ENCODE measurements around the gene PBXIP1.

Gene PBXIP1

DNA sequence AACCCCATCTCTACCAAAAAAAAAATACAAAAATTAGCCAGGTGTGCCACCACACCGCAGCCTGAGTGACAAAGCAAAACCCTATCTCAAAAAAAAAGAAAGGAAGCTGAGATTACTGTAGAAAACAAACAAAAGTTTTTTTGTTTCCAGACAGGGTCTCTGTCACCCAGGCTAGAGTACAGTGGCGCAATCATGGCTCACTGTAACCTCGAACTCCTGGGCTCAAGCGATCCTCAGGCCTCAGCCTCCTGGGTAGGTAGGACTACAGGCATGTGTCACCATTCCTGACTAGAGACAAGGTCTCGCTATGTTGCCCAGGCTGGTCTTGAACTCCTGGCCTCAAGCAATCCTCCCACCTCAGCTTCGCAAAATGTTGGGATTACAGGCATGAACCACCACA is 8.5 kb upstream of the PBXIP1 start:
- DNase-seq (ENCODE audit: low read depth in 1 of 2, low spot score in 1 of 2) = no peak
- in situ Hi-C loops (cut with HindIII; ENCODE audit: low pct_unique_long_range_greater_than_20kb, low sequenced_read_pairs) = no loop called here
- no peak for TF ChIP-seq JUND (IDR thresholded peaks at IDR 0.05; ENCODE audit: low read depth)

DNA sequence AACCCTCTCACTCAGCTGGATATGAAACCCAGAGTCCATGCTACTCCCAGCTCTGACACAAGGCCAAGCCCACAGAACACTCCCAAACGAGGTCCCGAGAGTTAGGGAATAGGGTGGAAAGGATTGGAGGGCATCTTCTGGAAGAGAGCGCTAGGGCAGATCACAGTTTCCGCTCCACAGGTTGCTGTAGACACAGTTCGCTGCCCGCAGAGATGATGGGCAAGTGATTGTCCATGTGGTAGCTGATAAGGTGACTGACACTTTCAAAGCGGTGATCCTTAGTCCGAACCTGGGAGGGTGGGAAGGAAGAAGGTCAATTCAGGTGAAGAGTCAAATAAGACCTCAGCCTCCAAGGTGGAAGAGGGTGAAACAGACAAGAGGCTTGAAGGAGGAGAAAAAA is 7.7 kb upstream of the PBXIP1 start:
- in situ Hi-C loops (cut with HindIII; ENCODE audit: low pct_unique_long_range_greater_than_20kb, low sequenced_read_pairs) = no loop called here
- no peak for DNase-seq (ENCODE audit: low read depth in 1 of 2, low spot score in 1 of 2)
- no peak for TF ChIP-seq JUND (IDR thresholded peaks at IDR 0.05; ENCODE audit: low read depth)

DNA sequence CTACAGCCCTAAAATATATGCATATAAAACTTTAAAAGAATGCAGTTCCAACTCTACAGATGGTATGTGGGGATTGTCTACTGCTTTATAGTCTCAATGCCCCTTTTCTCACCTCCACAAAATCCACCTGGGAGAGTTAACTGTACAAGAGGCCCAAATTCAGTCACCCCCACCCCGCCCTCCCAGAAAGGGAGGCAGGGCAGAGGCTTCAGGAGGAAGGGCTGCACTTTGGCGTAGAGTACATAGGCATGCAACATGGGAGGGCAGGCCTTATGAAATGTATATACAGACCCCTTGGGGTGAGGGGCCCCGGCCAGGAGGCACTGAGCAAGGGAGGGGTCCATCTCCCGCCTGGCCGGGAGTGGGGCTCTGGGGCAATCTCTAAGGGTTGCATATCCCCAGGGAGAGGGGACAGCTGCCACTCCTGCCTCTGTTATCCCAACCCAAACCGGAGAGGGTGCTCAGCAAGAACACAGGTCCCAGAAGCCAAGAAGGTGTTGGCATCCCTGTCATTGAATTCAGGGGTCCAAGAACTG is 7.0 kb upstream of the PBXIP1 start:
- in situ Hi-C loops (cut with HindIII; ENCODE audit: low pct_unique_long_range_greater_than_20kb, low sequenced_read_pairs) = no loop called here
- no peak for DNase-seq (ENCODE audit: low read depth in 1 of 2, low spot score in 1 of 2)
- no peak for TF ChIP-seq JUND (IDR thresholded peaks at IDR 0.05; ENCODE audit: low read depth)

DNA sequence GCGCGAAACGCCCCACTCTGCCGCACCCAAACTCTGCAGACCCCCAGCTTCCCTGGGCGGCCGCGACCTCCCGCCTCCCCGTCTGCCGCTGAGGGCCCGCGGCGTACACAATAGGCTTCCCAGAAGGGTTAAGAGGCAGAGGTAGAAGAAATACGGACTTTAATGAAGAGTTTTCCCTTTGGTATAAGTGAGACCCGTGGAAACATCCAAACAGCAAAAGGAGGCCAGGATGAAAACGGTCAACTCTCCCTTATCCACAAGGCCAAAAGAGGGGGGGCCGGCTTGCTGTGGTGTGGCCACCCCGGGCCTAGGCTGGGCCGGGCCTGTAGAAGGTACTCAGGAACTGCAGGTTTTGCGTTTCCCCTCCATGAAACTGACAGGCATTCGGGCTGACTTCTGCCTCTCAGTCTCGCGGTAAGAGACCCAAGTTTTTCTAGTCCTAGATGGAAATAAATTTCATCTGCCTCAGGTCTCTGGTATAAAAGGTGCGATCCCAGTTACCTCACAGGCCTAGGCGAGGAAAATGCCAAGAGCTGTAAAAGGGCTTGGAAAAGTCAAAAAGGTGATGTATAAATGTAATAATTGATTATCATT is 6.4 kb upstream of the PBXIP1 start:
- peak in 1 of 2 experiments; percentile 48 for DNase-seq (ENCODE audit: low read depth in 1 of 2, low spot score in 1 of 2)
- in situ Hi-C loops (cut with HindIII; ENCODE audit: low pct_unique_long_range_greater_than_20kb, low sequenced_read_pairs) = no loop called here
- TF ChIP-seq JUND (IDR thresholded peaks at IDR 0.05; ENCODE audit: low read depth) = no peak

DNA sequence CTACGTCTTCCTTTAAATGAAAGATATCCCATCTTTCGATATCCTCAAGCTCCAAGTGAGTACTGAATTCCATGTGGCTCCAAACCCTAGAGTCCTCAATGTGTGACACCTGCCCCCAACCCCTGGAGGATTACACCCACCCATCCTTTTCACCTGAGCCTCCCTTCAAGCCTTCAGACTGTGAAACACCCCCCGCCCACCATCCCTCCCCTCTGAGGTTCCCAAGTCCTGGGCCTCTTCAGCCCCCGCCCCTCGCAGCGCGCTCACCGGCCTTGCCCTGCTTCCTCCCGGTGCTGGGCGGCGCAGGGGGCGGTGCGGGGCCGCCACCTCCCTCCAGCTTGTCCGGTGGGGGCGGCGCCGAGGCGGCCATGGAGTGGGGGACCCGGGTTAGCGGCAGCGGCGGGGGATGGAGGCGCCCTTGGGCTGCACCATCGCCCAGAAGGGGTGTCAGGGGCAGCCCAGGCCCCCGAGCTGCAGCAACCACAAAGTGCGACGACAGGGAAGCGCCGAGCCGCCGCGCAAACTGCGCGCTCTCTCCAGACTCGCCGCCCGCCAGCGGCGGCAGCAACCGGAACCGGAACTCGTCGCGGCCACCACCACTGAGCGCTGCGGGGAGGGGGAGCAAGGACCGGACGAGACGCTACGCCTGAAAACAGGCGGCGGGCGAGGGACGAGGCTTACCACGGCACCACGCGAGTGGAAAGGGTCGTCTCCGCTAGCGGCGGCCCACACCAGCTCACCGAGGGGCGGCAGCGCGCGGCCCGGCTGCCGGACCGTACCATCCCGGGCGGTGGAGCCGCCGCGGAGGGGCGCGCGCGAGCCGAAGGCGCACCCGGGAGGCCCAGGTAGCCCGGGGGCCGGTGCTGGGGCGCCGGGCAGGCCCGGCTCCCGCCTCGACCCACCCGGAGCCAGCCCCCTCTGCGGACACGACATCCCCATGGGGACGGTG is 5.6 kb upstream of the PBXIP1 start, which contains the start of gene PYGO2:
Gene PYGO2, minus strand, starts transcription at position 576 of the 949 bp plus-strand sequence. Its CDS starts 206 bp downstream, at position 370.
- TF ChIP-seq JUND (IDR thresholded peaks at IDR 0.05; ENCODE audit: low read depth) = 0 out of 2 replicates have a peak, but pooled peaks have one; percentile 29
- in situ Hi-C loops (cut with HindIII; ENCODE audit: low pct_unique_long_range_greater_than_20kb, low sequenced_read_pairs) = no loop called here
- peak; percentile 84 to 87 for DNase-seq (ENCODE audit: low read depth in 1 of 2, low spot score in 1 of 2)

DNA sequence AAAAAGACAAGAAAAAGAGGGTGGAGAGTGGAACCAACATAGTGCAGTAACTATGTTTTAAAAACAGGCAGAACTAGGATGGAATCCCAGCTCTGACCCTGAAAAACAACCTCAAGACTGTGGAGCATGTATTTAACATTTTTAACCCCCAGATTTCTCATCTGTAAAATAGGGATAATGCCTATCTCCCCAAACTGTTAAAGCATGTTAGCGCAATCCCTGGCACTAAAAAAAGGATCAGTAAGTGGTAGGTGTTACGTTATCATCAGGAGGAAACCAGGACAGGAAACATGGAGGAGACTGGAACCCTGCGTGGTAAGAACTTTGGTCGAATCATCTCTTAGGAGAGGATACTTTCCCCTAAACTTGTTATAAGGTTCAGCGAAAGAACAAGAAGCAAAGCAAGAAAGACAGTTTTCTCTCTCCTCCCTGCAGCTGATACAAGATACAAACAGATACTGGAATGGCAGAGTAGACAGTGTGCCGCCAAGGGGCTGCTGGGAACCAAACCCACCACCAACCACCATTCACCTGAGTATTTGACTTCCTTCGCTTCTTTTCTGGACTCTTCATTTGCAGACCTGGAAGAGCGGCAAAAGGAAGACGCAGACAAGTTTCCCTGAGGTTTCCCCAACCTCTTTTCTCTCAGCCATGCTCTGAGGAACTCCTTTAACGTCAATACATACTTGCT is 4.7 kb upstream of the PBXIP1 start:
- no peak for TF ChIP-seq JUND (IDR thresholded peaks at IDR 0.05; ENCODE audit: low read depth)
- no peak for DNase-seq (ENCODE audit: low read depth in 1 of 2, low spot score in 1 of 2)
- in situ Hi-C loops (cut with HindIII; ENCODE audit: low pct_unique_long_range_greater_than_20kb, low sequenced_read_pairs) = no loop called here

DNA sequence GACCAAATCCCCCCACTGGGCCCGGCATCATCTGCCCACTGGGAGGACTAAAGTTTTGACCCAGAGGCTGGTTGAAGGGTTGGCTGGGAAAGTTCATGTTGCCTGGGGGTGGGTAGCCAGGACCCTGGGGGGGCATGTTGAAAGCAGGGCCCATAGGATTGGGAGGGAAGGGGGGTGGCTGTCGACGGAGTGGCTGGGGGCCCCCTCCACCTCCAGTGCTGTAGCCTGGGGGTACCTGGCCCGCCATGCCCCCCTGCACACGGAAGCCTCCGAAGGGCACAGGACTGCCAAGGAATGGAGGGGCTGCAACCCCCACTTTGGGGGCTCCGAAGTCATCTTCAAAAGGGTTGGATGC is 3.5 kb upstream of the PBXIP1 start:
- no peak for DNase-seq (ENCODE audit: low read depth in 1 of 2, low spot score in 1 of 2)
- in situ Hi-C loops (cut with HindIII; ENCODE audit: low pct_unique_long_range_greater_than_20kb, low sequenced_read_pairs) = no loop called here
- no peak for TF ChIP-seq JUND (IDR thresholded peaks at IDR 0.05; ENCODE audit: low read depth)

DNA sequence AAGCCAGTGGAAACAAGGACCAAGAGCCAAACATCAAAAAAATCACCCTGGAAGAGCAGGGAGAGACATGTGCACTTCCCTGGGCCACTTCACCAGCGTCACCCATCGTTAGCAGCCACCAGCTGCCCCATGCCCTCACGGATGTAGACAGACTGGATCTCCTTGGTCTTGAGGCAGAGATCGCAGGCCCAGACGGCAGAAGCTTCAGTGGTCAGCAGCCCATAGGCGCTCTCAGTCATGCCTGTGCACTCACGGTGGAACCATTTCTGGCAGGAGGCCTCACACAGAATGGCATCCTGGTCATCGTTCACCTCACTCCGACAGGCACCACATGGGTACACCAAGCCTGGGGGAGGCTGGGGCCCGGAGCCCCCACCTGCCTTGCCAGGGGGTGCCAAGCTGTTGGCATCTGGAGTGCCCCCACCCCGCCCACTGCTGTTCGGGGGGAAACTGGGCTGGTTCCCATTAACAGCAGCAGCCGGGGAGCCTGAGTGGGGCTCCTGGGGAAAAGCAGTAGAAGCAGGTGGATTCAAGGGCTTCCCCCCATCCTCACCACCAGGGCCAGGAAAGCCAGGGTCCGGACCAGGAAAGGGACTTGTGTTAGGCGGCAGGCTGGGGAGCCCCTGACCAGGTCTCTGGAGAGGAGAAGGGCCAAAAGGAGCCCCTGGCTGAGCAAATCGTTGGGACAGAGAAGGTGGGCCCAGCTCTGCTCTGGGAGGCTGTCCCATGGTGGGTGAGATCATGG is 3.0 kb upstream of the PBXIP1 start:
- no peak for TF ChIP-seq JUND (IDR thresholded peaks at IDR 0.05; ENCODE audit: low read depth)
- DNase-seq (ENCODE audit: low read depth in 1 of 2, low spot score in 1 of 2) = no peak
- in situ Hi-C loops (cut with HindIII; ENCODE audit: low pct_unique_long_range_greater_than_20kb, low sequenced_read_pairs) = no loop called here

DNA sequence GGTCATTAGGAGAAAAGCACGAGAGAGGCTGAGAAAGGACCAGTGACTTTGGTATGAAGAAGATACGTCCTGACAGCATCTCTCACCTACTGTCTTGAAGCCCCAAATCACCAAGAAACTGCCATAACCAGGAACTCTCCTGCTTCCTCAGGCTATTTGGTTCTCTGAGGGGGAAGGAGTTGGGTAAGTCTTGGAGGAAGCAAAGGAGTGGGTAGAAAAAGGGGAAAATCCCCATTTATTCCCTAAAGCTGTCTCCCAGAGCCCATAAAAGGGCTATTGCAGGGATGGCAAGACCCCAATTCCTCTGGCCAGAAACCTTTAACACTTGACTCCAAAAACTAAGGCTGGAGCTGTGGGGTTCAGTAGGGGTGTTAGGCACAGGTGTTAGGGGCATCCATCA is 2.1 kb upstream of the PBXIP1 start:
- no peak for DNase-seq (ENCODE audit: low read depth in 1 of 2, low spot score in 1 of 2)
- no peak for TF ChIP-seq JUND (IDR thresholded peaks at IDR 0.05; ENCODE audit: low read depth)
- in situ Hi-C loops (cut with HindIII; ENCODE audit: low pct_unique_long_range_greater_than_20kb, low sequenced_read_pairs) = no loop called here

DNA sequence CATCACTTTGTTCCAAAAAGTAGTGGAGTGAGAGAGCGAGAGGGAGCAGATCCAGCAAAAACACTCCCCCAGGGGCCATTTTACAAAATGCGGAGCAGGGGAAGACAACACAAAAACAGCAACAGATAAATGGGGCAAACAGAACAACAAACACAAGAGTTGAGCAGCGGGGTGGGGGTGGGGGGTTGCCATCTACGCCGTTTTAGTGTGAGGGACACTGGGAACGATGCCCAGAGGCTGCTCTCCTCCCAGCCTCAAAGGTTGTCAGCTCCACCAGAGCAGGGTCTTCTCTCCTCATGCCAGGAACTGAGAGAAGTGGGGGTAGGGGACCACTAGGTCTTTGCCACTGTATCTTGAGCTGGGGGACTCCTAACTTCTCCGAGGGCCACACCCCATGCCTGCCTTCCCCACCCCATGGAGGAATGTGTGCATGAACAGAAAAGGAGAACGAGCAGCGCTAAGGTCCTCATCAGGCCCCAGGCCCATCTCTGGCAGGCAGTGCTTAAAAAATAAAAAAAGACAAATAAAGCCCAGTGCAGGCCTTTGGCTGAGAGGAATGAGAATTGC is 1.3 kb upstream of the PBXIP1 start:
- in situ Hi-C loops (cut with HindIII; ENCODE audit: low pct_unique_long_range_greater_than_20kb, low sequenced_read_pairs) = no loop called here
- DNase-seq (ENCODE audit: low read depth in 1 of 2, low spot score in 1 of 2) = no peak
- TF ChIP-seq JUND (IDR thresholded peaks at IDR 0.05; ENCODE audit: low read depth) = no peak

DNA sequence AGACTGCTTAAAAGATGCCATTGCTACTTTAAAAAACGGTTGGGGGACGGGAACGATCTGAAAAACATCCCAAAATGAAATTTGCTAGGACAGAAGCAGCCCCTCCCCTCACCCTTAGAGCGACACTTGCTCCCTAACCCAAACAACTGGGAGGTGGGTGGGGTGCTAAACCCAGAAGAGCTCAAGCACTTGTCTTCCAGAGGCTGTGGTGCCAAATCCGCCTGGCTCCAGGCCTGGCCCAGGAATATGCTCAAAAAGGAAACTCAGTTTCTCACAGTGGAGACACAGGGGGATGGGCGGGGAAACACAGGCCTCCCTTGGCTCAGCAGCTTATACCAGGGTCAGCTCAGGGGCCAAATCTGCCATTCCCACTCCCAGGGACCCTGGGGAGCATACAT is 644 bp upstream of the PBXIP1 start:
- DNase-seq (ENCODE audit: low read depth in 1 of 2, low spot score in 1 of 2) = no peak
- in situ Hi-C loops (cut with HindIII; ENCODE audit: low pct_unique_long_range_greater_than_20kb, low sequenced_read_pairs) = no loop called here
- TF ChIP-seq JUND (IDR thresholded peaks at IDR 0.05; ENCODE audit: low read depth) = no peak

All from T47D (cell line).